NCI-H146 treated with DMSO at 0.1 percent for 48 hours (cell line): Measurements from ENCODE around the gene LGALS3BP.
"Not testable (repeated sequence)": the region's sequence is repeated elsewhere in the genome, so short reads cannot be mapped to it uniquely, and the experiment has no call there.

ENCODE experiments used
- DNase-seq: peaks from one replicate; lab custom pipeline; 2025; ENCODE audit not compliant: unreplicated experiment; lab: John Stamatoyannopoulos, UW

Gene LGALS3BP

GRCh38 chr17:78979780-78980623 is at the start of gene LGALS3BP:
Gene LGALS3BP, minus strand, starts transcription at chr17:78979923. Its CDS starts 2,732 bp downstream, at chr17:78977191.
- DNase-seq = peak; percentile 95

DNA sequence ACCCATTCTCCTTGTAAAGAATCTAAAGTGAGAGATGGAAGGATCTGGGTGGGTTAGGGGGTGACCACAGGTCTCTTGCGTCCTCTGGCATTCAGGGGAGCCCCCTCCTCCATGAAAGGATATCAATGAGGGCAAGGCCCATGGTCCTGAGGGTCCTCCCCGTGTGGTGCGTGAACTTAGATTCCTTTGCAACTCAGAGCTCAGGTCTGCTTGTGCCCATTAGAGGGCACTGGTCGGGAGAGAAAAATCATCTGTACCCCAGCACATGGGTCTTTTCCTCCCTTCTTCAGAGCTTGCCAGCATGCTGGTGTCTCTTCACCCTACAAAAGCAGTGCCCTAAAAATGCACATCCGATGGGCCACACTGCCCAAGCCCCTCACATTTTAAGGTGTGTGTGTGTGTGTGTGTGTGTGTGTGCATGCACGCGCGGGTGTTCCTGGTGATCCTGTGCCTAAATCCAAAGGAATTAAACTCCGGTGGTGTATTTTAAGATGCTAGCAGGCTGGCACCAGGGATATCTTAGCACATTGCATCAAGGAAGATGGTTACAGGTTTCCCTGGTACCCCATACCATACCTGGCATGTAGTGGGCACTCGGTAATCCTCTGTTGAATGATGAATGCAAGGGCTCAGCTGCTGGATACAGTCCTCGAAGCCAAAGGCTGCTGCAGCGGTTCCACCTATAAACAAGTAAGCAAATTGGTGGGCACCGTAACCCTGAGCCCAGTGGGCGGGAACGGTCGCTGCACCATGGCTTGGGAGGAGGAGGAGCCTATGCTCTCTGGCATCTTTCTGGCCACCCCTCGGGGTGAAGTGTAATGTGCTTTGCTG is 49.0 kb upstream of the LGALS3BP start:
- DNase-seq = no peak

DNA sequence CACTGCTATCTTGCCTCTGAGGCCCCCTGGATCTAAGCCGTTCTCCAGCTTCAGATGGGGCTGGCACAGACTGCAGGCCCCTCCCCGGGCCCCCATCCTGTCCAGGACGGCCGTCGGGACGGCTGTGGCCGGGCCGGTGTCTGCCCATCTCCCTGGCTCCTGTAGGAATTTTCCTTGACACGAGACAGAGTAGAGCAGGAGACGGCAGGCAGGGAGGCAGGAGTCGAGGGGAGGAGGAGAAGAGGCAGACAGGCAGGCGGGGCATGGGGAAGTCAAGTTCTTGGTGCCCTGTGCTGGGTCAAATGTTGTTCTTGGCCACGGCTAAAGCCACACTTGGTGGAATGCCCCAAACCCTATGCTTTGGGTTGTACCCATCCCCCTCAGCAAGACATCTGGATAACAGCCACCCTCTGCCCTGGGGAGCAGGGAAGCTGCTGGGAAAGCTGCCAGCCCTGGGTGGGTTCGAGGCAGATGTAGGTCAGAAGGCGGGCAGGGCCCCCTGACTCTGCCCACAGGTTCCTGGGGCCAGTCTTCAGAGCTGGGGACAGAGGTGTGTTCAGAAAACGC is 48.3 kb upstream of the LGALS3BP start:
- no peak for DNase-seq

- no peak for DNase-seq
Observed at GRCh38 chr17:79027274-79027924, 47.7 kb upstream of the LGALS3BP start.

DNA sequence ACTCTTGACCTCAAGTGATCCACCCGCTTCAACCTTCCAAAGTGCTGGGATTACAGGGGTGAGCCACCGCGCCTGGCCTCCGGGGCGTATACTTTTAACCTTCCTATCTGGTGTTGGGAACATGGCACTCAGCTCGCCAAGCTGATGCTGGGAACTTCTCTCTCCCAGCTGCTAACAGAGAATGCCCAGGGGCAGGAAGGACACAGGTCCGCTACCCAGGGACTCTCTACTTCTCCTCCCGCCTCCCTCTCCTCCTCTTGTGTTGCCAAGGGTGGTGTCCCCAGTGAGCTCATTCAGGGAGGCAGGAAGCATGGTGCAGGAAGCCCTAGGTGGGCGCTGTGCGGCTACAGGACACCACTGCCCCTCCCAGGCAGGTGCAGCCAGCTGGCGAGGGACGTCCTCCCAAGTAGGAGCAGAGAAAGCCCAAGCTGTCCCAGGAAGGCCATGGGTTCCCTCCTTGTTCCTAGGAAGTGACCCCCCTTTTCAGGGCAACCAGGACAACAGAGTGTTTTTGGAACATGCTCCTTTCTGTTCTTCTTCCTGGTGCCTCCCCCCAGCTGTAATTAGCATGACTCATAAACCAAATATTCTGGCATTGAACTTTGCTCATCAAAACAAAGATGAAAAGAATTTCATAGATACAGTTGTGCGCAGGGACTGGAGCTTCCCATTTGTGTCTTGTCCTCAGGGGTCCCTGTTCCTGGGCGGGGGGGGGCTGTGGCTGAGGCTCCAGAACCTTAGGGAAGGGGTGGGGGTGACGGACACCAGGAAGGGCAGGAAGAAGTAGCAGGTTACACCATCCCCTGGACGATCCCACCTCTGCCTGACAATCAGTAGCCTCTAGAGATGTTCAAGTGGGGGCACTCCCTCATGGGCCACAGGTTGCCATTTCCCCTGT is 46.9 kb upstream of the LGALS3BP start:
- DNase-seq = peak; percentile 59

- DNase-seq = no peak
Observed at GRCh38 chr17:79024901-79025737, 45.4 kb upstream of the LGALS3BP start.

DNA sequence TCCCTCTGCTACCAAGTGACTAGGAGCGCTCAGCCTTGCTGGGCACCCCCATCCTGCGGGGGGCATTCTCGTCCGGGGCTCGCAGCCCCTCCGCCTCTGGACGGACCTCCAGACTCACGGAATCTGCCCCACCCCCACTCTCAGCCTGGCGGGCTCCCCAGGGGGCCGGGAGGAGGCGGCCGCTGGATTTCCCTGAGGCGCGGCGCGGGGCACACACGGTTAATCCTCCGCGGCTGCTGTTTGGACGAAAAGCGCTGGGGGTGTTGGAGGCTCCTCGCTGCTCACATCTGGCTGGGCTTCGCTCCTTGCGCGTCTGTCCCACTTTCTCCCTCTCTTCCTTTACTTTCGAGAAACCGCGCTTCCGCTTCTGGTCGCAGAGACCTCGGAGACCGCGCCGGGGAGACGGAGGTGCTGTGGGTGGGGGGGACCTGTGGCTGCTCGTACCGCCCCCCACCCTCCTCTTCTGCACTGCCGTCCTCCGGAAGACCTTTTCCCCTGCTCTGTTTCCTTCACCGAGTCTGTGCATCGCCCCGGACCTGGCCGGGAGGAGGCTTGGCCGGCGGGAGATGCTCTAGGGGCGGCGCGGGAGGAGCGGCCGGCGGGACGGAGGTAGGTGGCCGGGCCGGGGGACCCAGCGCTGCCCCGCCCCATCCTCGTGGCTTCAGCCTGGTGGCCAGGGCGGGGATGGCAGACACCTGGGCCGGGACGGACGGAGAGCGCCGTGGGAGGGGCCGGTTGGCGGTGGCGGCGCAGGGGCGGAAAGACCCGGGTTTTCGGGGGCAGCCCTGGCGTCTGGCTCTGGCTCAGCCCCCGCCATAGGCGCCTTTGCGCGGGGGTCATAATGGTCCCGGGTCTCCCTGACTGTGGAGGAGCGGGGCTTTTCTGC is 44.4 kb upstream of the LGALS3BP start, which contains the start of gene C1QTNF1:
C1QTNF1 (plus strand) TSS at position 284 of the 886 bp plus-strand sequence. CDS start 19,800 bp downstream, outside the sequence.
- DNase-seq = peak; percentile 19

DNA sequence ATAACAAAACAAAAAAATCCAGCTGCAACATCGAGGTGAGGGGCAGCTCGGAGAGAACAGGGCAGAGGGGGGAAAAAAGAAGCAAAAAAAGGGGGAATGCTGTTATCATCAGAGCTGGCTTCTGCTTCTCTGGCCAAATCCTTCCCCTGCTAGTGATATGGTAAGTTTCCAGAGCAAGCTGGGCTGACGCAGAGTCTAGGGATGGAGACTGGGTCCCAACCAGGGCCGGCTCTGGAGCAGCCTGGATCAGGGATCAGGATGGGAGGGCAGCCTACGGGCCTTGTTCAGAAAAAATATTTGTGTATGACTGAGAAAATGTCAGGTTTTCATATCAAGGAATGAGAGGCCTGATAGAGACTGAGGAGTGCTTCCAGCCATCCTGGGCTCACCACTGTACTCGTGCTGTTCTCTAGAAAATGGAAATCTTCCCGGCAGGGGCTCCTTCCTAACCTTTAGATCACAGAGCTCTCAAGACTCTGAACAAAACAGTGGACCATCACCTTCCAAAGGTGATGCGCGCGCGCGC is 43.5 kb upstream of the LGALS3BP start:
- no peak for DNase-seq

DNA sequence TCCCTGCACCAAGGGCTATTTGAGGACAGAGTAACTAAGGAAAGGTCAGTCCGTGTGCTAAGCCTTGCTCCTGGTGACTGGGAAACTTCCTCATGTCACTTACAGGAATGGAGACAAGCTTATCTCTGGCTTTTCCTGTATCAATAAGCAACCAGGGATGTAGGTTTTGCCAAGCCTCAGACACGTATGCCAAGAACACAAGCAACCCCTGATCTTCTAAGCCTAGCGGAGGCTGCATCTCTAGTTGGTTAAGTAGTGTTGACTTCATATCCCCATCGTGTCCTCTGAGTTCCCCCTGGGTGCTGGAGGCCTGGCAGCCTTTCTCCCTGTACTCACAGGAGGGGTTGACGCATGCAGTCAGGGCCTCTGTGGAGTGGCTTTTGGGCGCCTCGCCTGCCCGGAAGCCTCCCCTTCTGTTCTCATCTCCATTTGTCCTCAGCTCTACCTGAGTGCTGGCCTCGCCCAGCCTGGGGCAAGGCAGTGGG is 42.8 kb upstream of the LGALS3BP start:
- DNase-seq = no peak

GRCh38 chr17:79021929-79022328 is 42.2 kb upstream of the LGALS3BP start:
- DNase-seq = not testable (repeated sequence)

DNA sequence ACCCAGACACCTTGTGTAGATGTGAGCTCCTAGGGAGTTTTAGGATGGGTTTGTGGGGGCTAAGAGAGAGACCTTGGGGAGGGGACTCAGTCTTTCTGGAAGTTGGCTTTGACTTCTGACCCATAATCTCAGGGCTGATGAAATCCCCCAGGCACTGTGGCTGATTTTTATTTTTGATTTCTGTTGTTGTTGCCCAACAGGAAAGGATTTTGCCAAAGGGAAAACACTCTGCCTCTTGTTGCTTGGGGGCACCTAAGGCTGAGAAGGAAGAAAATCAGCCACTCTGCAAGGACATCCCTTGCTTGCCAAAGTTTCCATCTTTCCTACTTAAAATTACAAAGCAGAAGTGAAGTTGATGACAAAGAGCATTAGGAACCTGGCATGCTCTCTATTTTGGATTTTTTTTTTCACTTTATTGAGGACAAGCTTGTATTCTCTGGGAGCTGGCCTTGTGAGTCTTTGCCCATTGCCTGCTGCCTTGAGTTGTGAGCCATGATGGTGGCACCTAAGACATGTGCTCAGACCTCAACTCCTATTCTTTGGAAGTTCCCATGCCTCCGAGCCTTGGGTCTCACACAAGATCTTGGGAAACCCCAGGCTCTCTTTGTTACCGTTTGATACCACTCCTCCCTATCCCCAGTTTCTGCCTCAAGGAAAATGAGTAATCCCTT is 41.0 kb upstream of the LGALS3BP start:
- DNase-seq = no peak

DNA sequence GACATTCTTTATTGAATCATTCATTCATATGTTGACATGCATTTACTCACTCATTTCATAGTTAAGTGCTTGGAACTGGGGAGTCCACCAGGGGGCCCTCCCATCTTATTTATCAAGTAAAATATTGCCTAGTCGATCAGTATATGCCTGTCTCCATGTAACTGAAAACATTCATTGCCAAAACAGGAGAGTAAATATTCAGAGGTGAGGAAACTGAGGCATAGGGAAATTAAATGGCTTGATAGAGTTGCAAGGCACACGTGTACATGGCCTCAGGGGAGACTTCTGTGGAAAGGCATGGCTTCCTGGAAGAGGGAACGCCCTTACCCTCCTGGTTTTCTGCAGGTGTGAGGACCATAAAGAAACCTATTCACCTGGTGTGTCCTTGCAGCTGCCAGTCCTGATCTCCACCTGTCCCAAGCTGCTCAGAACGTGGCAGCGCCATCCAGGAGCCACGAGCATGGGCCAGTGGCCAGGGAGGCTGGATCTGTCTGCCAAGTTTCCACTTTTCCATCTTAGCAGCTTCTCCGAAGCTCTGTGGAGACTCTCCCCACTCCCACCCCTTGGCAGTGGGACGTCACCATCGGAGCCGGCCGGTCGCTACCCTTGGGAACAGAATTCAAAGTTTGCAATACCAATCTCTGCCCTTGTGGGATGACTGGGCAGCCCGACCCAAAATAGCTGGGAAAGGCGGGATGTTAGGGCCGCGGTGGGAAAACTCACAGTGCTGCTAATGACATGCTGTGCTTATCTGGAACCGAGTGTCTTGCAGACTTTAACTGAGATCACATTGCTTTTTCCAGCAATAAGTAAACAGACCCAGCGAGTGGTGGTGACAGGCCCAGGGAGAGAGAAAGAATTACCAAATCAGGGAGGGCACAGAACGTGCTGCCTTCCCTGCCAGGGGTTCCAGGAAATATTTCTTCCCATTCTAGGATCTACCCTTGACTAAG is 40.2 kb upstream of the LGALS3BP start:
- DNase-seq = peak; percentile 82

GRCh38 chr17:79019261-79019631 is 39.5 kb upstream of the LGALS3BP start:
- no peak for DNase-seq

- DNase-seq = no peak
Observed at GRCh38 chr17:79018370-79018695, 38.6 kb upstream of the LGALS3BP start.

DNA sequence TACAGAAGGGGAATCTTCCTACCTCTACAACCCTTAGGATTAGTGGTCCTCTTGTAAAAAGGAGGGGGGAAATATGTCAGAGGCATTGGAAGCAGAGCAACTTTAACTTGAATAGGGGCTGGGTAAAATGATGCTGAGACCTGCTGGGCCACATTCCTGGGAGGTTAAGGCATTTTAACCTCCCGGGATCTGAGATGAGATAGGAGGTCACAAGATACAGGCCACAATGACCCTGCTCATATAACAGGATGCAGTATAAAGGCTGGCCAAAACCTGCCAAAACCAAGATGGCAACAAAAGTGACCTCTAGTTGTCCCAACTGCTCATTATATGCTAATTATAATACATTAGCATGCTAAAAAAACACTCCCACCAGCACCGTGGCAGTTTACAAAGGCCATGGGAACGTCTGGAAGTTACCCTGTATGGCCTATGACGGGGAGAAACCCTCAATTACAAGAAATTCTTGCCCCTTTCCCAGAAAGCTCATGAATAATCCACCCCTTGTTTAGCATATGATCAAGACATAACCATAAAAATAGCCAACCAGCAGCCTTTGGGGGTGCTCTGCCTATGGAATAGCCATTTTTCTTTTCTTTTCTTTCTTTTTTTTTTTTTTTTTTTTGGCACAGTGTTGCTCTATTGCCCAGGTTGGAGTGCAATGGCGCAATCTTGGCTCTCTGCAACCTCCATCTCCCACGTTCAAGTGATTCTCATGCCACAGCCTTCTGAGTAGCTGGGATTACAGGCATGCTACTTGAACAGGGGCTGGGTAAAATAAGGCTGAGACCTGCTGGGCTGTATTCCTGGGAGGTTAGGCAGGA is 38.0 kb upstream of the LGALS3BP start:
- DNase-seq = no peak
